ENCODE results near the gene RPS4Y2.

Gene RPS4Y2

DNA sequence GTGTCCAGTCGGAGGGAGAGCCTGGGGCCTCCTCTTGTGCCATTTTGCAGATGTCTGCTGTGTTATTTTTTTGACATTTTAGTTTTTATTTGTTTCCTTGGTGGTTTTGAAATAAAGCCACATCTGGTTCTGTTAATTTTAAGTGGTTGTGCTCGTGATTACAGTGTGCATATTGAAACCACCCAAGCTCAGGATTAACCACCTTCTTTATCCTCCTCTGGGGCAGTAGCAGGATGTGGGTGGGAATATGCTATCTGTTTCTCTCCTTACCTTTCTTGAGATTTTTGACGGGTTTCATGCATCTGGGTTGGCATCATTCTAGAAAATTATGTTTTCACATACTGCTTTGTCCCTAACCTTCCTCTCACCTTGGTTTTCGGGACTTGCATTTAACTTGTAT, 20.2 kb downstream of the RPS4Y2 start:
- H3K4me1 ChIP-seq (ENCODE audit: control insufficient read depth, insufficient read depth, low read length), result no peaks in the 10 kb centered on the region
- H3K9me3 ChIP-seq (ENCODE audit: control insufficient read depth, insufficient read depth, low read length), result no peaks in the 10 kb centered on the region
- no peaks in the 10 kb centered on the region for H3K36me3 ChIP-seq (ENCODE audit: control insufficient read depth, insufficient read depth, low read length)
- H3K27ac ChIP-seq (ENCODE audit: low read depth, low read length), result no peak overlapping the region
- no peak overlapping the region for H3K9ac ChIP-seq (ENCODE audit: low read depth, low read length)
- no peak overlapping the region for H3K4me3 ChIP-seq (ENCODE audit: low read depth, low read length)
- H3K27me3 ChIP-seq (ENCODE audit: control insufficient read depth, insufficient read depth, low read length), result no peaks in the 10 kb centered on the region

GRCh38 chrY:20780104-20780654, 24.3 kb downstream of the RPS4Y2 start:
- Histone ChIP-seq H3K4me1 (ENCODE audit: control insufficient read depth, insufficient read depth, low read length) (no peaks in the 10 kb centered on the region), H3K9me3 (ENCODE audit: control insufficient read depth, insufficient read depth, low read length) (no peaks in the 10 kb centered on the region), H3K9ac (ENCODE audit: low read depth, low read length) (no peak overlapping the region), H3K27ac (ENCODE audit: low read depth, low read length) (no peak overlapping the region), H3K36me3 (ENCODE audit: control insufficient read depth, insufficient read depth, low read length) (no peaks in the 10 kb centered on the region), H3K4me3 (ENCODE audit: low read depth, low read length) (no peak overlapping the region), H3K27me3 (ENCODE audit: control insufficient read depth, insufficient read depth, low read length) (no peaks in the 10 kb centered on the region)

DNA sequence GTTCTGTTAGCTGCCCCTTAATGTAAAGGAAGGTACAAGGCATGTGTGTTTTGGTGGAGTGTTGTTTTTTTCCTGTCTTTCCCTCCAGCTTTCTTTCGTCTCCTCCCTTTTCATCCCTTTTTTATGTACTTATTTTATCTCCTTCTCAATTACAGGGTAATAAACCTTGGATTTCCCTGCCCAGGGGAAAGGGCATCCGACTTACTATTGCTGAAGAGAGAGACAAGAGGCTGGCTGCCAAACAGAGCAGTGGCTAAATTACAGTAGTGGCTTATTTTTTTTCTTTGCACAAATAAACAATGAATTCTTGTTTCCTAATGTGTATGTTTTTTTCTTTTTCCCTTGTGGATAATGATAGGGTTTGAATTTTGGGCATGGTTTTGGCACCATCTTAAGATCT, 24.9 kb downstream of the RPS4Y2 start:
- H3K9me3 ChIP-seq (ENCODE audit: control insufficient read depth, insufficient read depth, low read length), result no peaks in the 10 kb centered on the region
- no peak overlapping the region for H3K9ac ChIP-seq (ENCODE audit: low read depth, low read length)
- H3K36me3 ChIP-seq (ENCODE audit: control insufficient read depth, insufficient read depth, low read length), result no peaks in the 10 kb centered on the region
- H3K4me3 ChIP-seq (ENCODE audit: low read depth, low read length), result no peak overlapping the region
- no peaks in the 10 kb centered on the region for H3K27me3 ChIP-seq (ENCODE audit: control insufficient read depth, insufficient read depth, low read length)
- H3K27ac ChIP-seq (ENCODE audit: low read depth, low read length), result no peak overlapping the region
- H3K4me1 ChIP-seq (ENCODE audit: control insufficient read depth, insufficient read depth, low read length), result no peaks in the 10 kb centered on the region

- Histone ChIP-seq H3K4me3 (ENCODE audit: low read depth, low read length) (no peak overlapping the region), H3K4me1 (ENCODE audit: control insufficient read depth, insufficient read depth, low read length) (no peaks in the 10 kb centered on the region)
Observed at GRCh38 chrY:20781408-20781807, 25.5 kb downstream of the RPS4Y2 start.

DNA sequence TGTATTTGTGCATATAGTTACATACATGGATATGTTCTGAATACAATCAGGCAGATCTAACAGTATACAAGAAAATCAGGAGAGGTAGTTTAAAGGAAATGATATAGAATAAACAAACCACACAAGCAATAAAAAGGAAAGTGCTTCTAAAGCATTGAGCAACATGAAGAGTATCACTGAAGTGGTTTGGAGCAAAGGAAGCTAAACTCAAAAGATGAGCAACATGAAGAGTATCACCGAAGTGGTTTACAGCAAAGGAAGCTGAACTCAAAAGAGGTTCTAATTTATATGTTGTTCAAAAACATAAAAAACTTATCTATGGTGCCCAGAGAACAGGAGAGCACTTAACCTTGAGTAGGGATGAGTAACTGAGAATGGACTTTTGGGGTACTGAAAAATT, 29.1 kb downstream of the RPS4Y2 start:
- H3K4me1 ChIP-seq (ENCODE audit: control insufficient read depth, insufficient read depth, low read length), result no peaks in the 10 kb centered on the region
- no peak overlapping the region for H3K9ac ChIP-seq (ENCODE audit: low read depth, low read length)
- no peak overlapping the region for H3K4me3 ChIP-seq (ENCODE audit: low read depth, low read length)
- no peaks in the 10 kb centered on the region for H3K9me3 ChIP-seq (ENCODE audit: control insufficient read depth, insufficient read depth, low read length)
- no peak overlapping the region for H3K27ac ChIP-seq (ENCODE audit: low read depth, low read length)
- H3K27me3 ChIP-seq (ENCODE audit: control insufficient read depth, insufficient read depth, low read length), result no peaks in the 10 kb centered on the region
- H3K36me3 ChIP-seq (ENCODE audit: control insufficient read depth, insufficient read depth, low read length), result no peaks in the 10 kb centered on the region

More at GRCh38 chrY:20781408-20781807, 25.5 kb downstream of the RPS4Y2 start:
- no peaks in the 10 kb centered on the region for H3K27me3 ChIP-seq (ENCODE audit: control insufficient read depth, insufficient read depth, low read length)
- H3K36me3 ChIP-seq (ENCODE audit: control insufficient read depth, insufficient read depth, low read length), result no peaks in the 10 kb centered on the region
- no peak overlapping the region for H3K9ac ChIP-seq (ENCODE audit: low read depth, low read length)
- H3K27ac ChIP-seq (ENCODE audit: low read depth, low read length), result no peak overlapping the region
- no peaks in the 10 kb centered on the region for H3K9me3 ChIP-seq (ENCODE audit: control insufficient read depth, insufficient read depth, low read length)

GRCh38 chrY:20787076-20787475, 31.2 kb downstream of the RPS4Y2 start:
- H3K9me3 ChIP-seq (ENCODE audit: control insufficient read depth, insufficient read depth, low read length), result no peaks in the 10 kb centered on the region
- no peaks in the 10 kb centered on the region for H3K27me3 ChIP-seq (ENCODE audit: control insufficient read depth, insufficient read depth, low read length)
- H3K36me3 ChIP-seq (ENCODE audit: control insufficient read depth, insufficient read depth, low read length), result no peaks in the 10 kb centered on the region
- H3K27ac ChIP-seq (ENCODE audit: low read depth, low read length), result no peak overlapping the region
- H3K4me1 ChIP-seq (ENCODE audit: control insufficient read depth, insufficient read depth, low read length), result no peaks in the 10 kb centered on the region
- no peak overlapping the region for H3K9ac ChIP-seq (ENCODE audit: low read depth, low read length)
- H3K4me3 ChIP-seq (ENCODE audit: low read depth, low read length), result no peak overlapping the region

DNA sequence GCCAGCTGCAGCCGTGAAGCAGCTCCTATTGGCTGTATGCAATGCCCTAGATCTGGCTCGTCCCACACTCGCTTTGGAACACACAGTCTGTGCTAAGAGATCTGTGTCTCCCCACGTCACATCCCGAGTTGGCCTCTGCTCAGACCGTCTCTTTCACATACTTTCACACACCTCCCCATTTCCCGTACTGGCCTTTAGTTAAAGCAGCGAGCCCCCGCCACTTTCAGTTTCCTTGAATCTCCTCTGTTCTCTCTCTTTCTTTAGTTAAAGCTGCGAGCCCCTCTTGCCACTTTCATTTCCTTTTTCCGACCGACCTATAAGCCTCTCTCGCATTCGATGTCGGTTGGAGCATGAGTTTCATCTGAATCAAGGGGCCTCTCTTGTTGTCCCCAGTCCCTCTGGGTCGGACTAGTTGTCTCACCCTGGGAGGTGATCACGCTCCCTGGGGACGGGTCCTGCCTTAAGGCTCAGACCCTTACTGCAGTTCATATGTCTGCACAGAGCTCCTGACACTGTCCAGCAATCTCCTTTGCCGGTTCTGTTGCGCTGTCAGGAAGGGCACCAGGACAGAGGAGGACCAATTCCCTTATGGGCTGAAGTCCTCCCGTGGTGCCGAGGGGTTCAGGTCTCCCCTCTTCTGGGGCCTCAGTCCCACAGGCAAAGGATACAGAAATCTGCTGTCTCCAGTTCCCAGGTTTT, 42.6 kb downstream of the RPS4Y2 start:
- H3K9me3 ChIP-seq (ENCODE audit: control insufficient read depth, insufficient read depth, low read length), result no peaks in the 10 kb centered on the region
- H3K9ac ChIP-seq (ENCODE audit: low read depth, low read length), result no peak overlapping the region
- no peak overlapping the region for H3K27ac ChIP-seq (ENCODE audit: low read depth, low read length)
- no peaks in the 10 kb centered on the region for H3K4me1 ChIP-seq (ENCODE audit: control insufficient read depth, insufficient read depth, low read length)
- H3K27me3 ChIP-seq (ENCODE audit: control insufficient read depth, insufficient read depth, low read length), result no peaks in the 10 kb centered on the region
- no peaks in the 10 kb centered on the region for H3K36me3 ChIP-seq (ENCODE audit: control insufficient read depth, insufficient read depth, low read length)
- H3K4me3 ChIP-seq (ENCODE audit: low read depth, low read length), result no peak overlapping the region

DNA sequence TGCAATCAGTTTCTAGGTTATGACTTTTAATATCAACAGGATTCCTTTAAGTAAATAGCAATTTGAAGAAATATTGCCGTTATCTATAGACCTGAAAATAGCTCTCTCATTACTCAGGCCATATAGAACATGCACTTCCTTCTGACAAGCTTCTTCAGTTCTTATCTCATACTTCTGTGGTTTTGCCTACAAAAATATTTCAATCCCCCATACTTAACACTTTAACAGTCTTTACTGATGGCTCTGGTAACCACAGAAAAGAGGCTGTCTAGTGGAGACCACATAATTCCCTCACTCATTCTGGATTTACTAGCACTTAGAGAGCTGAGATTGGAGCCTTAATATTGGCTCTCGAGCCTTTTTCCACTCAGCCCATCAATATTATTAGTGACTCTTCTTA, 46.8 kb downstream of the RPS4Y2 start:
- Histone ChIP-seq H3K27me3 (ENCODE audit: control insufficient read depth, insufficient read depth, low read length) (no peaks in the 10 kb centered on the region), H3K4me1 (ENCODE audit: control insufficient read depth, insufficient read depth, low read length) (no peaks in the 10 kb centered on the region), H3K9ac (ENCODE audit: low read depth, low read length) (no peak overlapping the region), H3K9me3 (ENCODE audit: control insufficient read depth, insufficient read depth, low read length) (no peaks in the 10 kb centered on the region), H3K27ac (ENCODE audit: low read depth, low read length) (no peak overlapping the region), H3K36me3 (ENCODE audit: control insufficient read depth, insufficient read depth, low read length) (no peaks in the 10 kb centered on the region), H3K4me3 (ENCODE audit: low read depth, low read length) (no peak overlapping the region)

GRCh38 chrY:20806243-20806642, 50.3 kb downstream of the RPS4Y2 start:
- no peak overlapping the region for H3K9ac ChIP-seq (ENCODE audit: low read depth, low read length)
- no peaks in the 10 kb centered on the region for H3K27me3 ChIP-seq (ENCODE audit: control insufficient read depth, insufficient read depth, low read length)
- H3K27ac ChIP-seq (ENCODE audit: low read depth, low read length), result no peak overlapping the region
- no peaks in the 10 kb centered on the region for H3K4me1 ChIP-seq (ENCODE audit: control insufficient read depth, insufficient read depth, low read length)
- H3K9me3 ChIP-seq (ENCODE audit: control insufficient read depth, insufficient read depth, low read length), result no peaks in the 10 kb centered on the region
- no peak overlapping the region for H3K4me3 ChIP-seq (ENCODE audit: low read depth, low read length)
- no peaks in the 10 kb centered on the region for H3K36me3 ChIP-seq (ENCODE audit: control insufficient read depth, insufficient read depth, low read length)

- Histone ChIP-seq H3K4me3 (ENCODE audit: low read depth, low read length) (no peak overlapping the region), H3K27ac (ENCODE audit: low read depth, low read length) (no peak overlapping the region), H3K9ac (ENCODE audit: low read depth, low read length) (no peak overlapping the region), H3K4me1 (ENCODE audit: control insufficient read depth, insufficient read depth, low read length) (no peaks in the 10 kb centered on the region), H3K36me3 (ENCODE audit: control insufficient read depth, insufficient read depth, low read length) (no peaks in the 10 kb centered on the region), H3K27me3 (ENCODE audit: control insufficient read depth, insufficient read depth, low read length) (no peaks in the 10 kb centered on the region), H3K9me3 (ENCODE audit: control insufficient read depth, insufficient read depth, low read length) (no peaks in the 10 kb centered on the region)
Observed at GRCh38 chrY:20813459-20813858, 57.6 kb downstream of the RPS4Y2 start.

GRCh38 chrY:20814794-20815193, 58.9 kb downstream of the RPS4Y2 start:
- Histone ChIP-seq H3K9ac (ENCODE audit: low read depth, low read length) (no peak overlapping the region), H3K27ac (ENCODE audit: low read depth, low read length) (no peak overlapping the region), H3K9me3 (ENCODE audit: control insufficient read depth, insufficient read depth, low read length) (no peaks in the 10 kb centered on the region), H3K36me3 (ENCODE audit: control insufficient read depth, insufficient read depth, low read length) (no peaks in the 10 kb centered on the region), H3K27me3 (ENCODE audit: control insufficient read depth, insufficient read depth, low read length) (no peaks in the 10 kb centered on the region), H3K4me1 (ENCODE audit: control insufficient read depth, insufficient read depth, low read length) (no peaks in the 10 kb centered on the region), H3K4me3 (ENCODE audit: low read depth, low read length) (no peak overlapping the region)

All from HUES48 (cell line).